HEK293 (cell line): ENCODE results near the gene DMRTA1.

ENCODE experiments used
- CTCF ChIA-PET: fragments of 350-600 bp; formaldehyde crosslinking; extraction: SDS; loops from one replicate; lab custom pipeline; 2021; ENCODE audit warnings: antibody characterized with exemption; lab: Yijun Ruan, JAX
- POLR2A ChIA-PET: fragments of 300-600 bp; formaldehyde crosslinking; extraction: SDS; loops from one replicate; lab custom pipeline; 2020; ENCODE audit warnings: antibody characterized with exemption, inconsistent platforms; lab: Yijun Ruan, JAX
- H3K27ac ChIP-seq: fragments of 200-500 bp; sonication (Bioruptor generic); 2 replicates; pipeline ENCODE4 v1.5.1; 2014; ENCODE audit warnings: low read depth, low read length, control low read depth, inconsistent platforms; ENCODE audit errors: extremely low read depth
- H3K36me3 ChIP-seq, 2 experiments: fragments of 200-500 bp in 1 of 2; sonication (Bioruptor generic) in 1 of 2; 1 replicate in 1 of 2; 2 replicates in 1 of 2; pipeline ENCODE4 v1.5.1; 2014 to 2017; ENCODE audit warnings: inconsistent platforms in 2 of 2, low read length in 2 of 2; ENCODE audit not compliant: control insufficient read depth in 2 of 2, insufficient read depth in 1 of 2
- H3K4me1 ChIP-seq: fragments of 200-500 bp; sonication (Bioruptor generic); 2 replicates; pipeline ENCODE4 v1.5.1; 2014; ENCODE audit warnings: mild to moderate bottlenecking, low read length, inconsistent platforms; ENCODE audit not compliant: control insufficient read depth, insufficient read depth
- H3K4me3 ChIP-seq: 2 replicates; pipeline ENCODE4 v1.5.1; 2011; ENCODE audit warnings: low read depth, mild to moderate bottlenecking, control low read depth, low read length, moderate library complexity
- H3K9me3 ChIP-seq: fragments of 200-500 bp; sonication (Bioruptor generic); 2 replicates; pipeline ENCODE4 v1.5.1; 2014; ENCODE audit warnings: low read depth, low read length, inconsistent platforms; ENCODE audit not compliant: control insufficient read depth, insufficient read depth
- ZNF10 ChIP-seq: fragments of 450-650 bp; formaldehyde crosslinking; IDR thresholded peaks from 2 replicates; pipeline ENCODE4 v1.5.1; 2017; ENCODE audit warnings: missing biosample characterization, missing genetic modification characterization
- ZNF112 ChIP-seq: fragments of 450-650 bp; formaldehyde crosslinking; IDR thresholded peaks from 2 replicates; pipeline ENCODE4 v1.5.0; 2017; ENCODE audit warnings: missing biosample characterization, missing genetic modification characterization
- ZNF19 ChIP-seq: fragments of 450-650 bp; formaldehyde crosslinking; IDR thresholded peaks from 2 replicates; pipeline ENCODE4; 2016; ENCODE audit warnings: missing biosample characterization, missing genetic modification characterization, low read depth
- ZNF202 ChIP-seq: fragments of 450-650 bp; formaldehyde crosslinking; IDR thresholded peaks from 2 replicates; pipeline ENCODE4 v1.5.1; 2016; ENCODE audit warnings: missing biosample characterization, missing genetic modification characterization, borderline replicate concordance
- ZNF274 ChIP-seq, 2 experiments: fragments of 200-500 bp in 1 of 2; fragments of 450-650 bp in 1 of 2; sonication (Bioruptor generic) in 1 of 2; formaldehyde crosslinking in 1 of 2; IDR thresholded peaks; 2 replicates each; pipeline versions ENCODE4 v1.5.1 to v1.6.1; 2014 to 2016; ENCODE audit warnings: borderline replicate concordance in 1 of 2, inconsistent platforms in 1 of 2, low read length in 1 of 2, missing biosample characterization in 1 of 2, missing genetic modification characterization in 1 of 2
- ZNF518A ChIP-seq: fragments of 450-650 bp; formaldehyde crosslinking; conservative IDR thresholded peaks from 2 replicates; pipeline ENCODE4 v1.5.1; 2016; ENCODE audit warnings: low read depth, missing biosample characterization, missing genetic modification characterization
- ZNF600 ChIP-seq: fragments of 450-650 bp; formaldehyde crosslinking; IDR thresholded peaks from 2 replicates; pipeline ENCODE4 v1.5.1; 2016; ENCODE audit warnings: missing biosample characterization, missing genetic modification characterization
- ZNF654 ChIP-seq: fragments of 450-650 bp; formaldehyde crosslinking; IDR thresholded peaks from 2 replicates; pipeline ENCODE4 v1.5.1; 2016; ENCODE audit warnings: low read depth, missing biosample characterization, missing genetic modification characterization
- ZNF701 ChIP-seq: fragments of 450-650 bp; formaldehyde crosslinking; IDR thresholded peaks from 2 replicates; pipeline ENCODE4 v1.5.1; 2016; ENCODE audit warnings: missing biosample characterization, missing genetic modification characterization
- ZNF830 ChIP-seq: fragments of 450-650 bp; IDR thresholded peaks from 2 replicates; pipeline ENCODE4 v1.5.0; 2018; ENCODE audit warnings: missing biosample characterization, missing genetic modification characterization, low read depth, mild to moderate bottlenecking, moderate library complexity
- ZSCAN18 ChIP-seq: fragments of 450-650 bp; formaldehyde crosslinking; IDR thresholded peaks from 2 replicates; pipeline ENCODE4 v1.5.1; 2016; ENCODE audit warnings: missing biosample characterization, missing genetic modification characterization
- TF ChIP-seq, protein P1 (sequence below): fragments of 450-650 bp; formaldehyde crosslinking; IDR thresholded peaks from 2 replicates; pipeline ENCODE4; 2016; ENCODE audit warnings: missing biosample characterization, missing genetic modification characterization

DMRTA1 gene

GRCh38 chr9:22457448-22457847 is 10.8 kb downstream of the DMRTA1 start:
- Histone ChIP-seq H3K9me3 (no peaks in the 10 kb centered on the region), H3K27ac (no peak overlapping the region), H3K36me3 (no peaks in the 10 kb centered on the region), H3K4me1 (no peaks in the 10 kb centered on the region), H3K4me3 (no peak overlapping the region)
- POLR2A ChIA-PET, result no interaction called here
- no peak for TF ChIP-seq ZNF830 (tag by site-specific recombination)
- no peak for TF ChIP-seq ZNF202 (tag by site-specific recombination)
- TF ChIP-seq ZSCAN18 (tag by site-specific recombination), result no peak
- no peak for TF ChIP-seq ZNF19
- TF ChIP-seq ZNF518A (tag by site-specific recombination), result no peak
- no peak for TF ChIP-seq ZNF10 (tag by site-specific recombination)
- CTCF ChIA-PET, result interaction anchor here (1.1 to 7.4 kb wide), 3 partner anchors 12 to 644 kb away, joined by 4 to 60 read pairs (median 18); no protein-coding TSS in a partner anchor

DNA sequence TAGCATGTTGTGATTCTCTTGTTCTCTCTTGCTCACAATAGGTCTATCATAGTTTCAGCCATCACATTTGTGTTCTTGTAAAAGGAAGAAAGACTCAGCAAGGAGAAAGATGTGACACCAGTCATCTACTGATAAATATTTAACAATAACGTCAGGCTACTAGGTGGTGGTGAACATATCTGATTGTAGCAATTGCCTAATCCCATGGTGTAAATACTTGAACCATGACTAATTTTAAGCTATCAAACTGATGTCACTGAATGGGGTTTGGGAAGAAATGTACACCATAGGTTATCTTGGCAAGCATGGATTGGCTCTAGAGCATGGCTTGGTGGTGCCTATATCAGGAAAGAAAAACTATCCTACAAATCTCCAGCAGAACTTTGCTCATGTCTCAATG is 16.6 kb downstream of the DMRTA1 start:
- ChIA-PET CTCF (interaction anchor here (0.6 to 3.1 kb wide), 4 partner anchors 11 to 215 kb away, joined by 3 to 23 read pairs (median 4); no protein-coding TSS in a partner anchor), POLR2A (no interaction called here)
- TF ChIP-seq ZNF274 (IDR thresholded peaks at IDR 0.05; ENCODE audit: low read length), result no peak
- no peak for TF ChIP-seq ZNF274 (tag by site-specific recombination; IDR thresholded peaks at IDR 0.05; ENCODE audit: borderline replicate concordance)
- TF ChIP-seq, protein P1, sequence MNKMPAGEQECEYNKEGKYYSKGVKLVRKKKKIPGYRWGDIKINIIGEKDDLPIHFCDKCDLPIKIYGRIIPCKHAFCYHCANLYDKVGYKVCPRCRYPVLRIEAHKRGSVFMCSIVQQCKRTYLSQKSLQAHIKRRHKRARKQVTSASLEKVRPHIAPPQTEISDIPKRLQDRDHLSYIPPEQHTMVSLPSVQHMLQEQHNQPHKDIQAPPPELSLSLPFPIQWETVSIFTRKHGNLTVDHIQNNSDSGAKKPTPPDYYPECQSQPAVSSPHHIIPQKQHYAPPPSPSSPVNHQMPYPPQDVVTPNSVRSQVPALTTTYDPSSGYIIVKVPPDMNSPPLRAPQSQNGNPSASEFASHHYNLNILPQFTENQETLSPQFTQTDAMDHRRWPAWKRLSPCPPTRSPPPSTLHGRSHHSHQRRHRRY (tag by site-specific recombination), result no peak
- TF ChIP-seq ZNF10 (tag by site-specific recombination), result no peak
- no peak for TF ChIP-seq ZNF600 (tag by site-specific recombination)
- 0 out of 2 replicates have a peak, but pooled peaks have one; percentile 19 for TF ChIP-seq ZNF112 (tag by site-specific recombination)

DNA sequence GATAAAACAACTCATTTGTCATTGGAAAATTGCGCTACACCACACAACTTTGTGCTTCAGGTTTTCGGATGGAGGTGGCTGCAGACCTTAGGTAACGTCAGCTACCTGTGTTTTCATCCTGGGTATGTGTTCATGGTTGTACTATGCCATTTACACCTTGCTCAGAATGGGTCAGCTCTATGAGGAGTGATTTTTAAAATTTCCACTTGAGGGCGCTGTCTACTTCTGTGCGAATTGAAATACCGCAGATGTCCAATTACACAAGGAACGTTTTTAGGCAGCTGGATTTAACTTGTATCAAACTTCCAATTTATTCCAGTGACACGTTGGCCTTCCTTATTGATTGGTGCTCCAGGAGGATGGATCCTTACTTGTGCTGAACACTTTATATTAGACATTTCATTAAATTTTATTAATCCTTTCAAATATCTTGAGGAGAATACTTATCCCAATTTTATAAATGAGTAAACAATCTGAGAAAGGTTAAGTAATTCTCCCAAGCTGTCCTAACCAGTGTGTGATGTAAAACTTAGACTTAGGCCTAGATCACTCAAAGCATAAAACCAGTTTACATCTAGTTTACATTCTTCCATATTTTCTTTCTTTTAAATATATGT is 23.4 kb downstream of the DMRTA1 start:
- POLR2A ChIA-PET, result no interaction called here
- Histone ChIP-seq H3K27ac (no peak overlapping the region), H3K4me1 (no peaks in the 10 kb centered on the region), H3K4me3 (no peak overlapping the region), H3K9me3 (no peaks in the 10 kb centered on the region), H3K36me3 (no peaks in the 10 kb centered on the region)
- TF ChIP-seq ZNF701 (tag by site-specific recombination), result no peak
- peak; percentile 75 for TF ChIP-seq ZNF654 (tag by site-specific recombination)
- CTCF ChIA-PET, result interaction anchor here (0.5 to 2.4 kb wide), 39 partner anchors 10 to 1774 kb away, joined by 3 to 18 read pairs (median 3); no protein-coding TSS in a partner anchor

More for the DNA sequence above, 16.6 kb downstream of the DMRTA1 start:
- Histone ChIP-seq H3K4me1 (no peaks in the 10 kb centered on the region), H3K36me3 (no peaks in the 10 kb centered on the region), H3K9me3 (no peaks in the 10 kb centered on the region), H3K4me3 (no peak overlapping the region), H3K27ac (no peak overlapping the region)
